OCI-LY1 (cell line): ENCODE measurements around the gene SPACA7.

Experiments used
- CTCF ChIP-seq: fragments of 200-600 bp; sonication (generic), shearing (Covaris generic); IDR thresholded peaks from 2 replicates; pipeline ENCODE4 v1.5.1; 2017; ENCODE audit warnings: mild to moderate bottlenecking, antibody characterized with exemption, low read length, moderate library complexity, mixed read lengths
- EZH2 ChIP-seq: fragments of 200-600 bp; sonication (generic), shearing (Covaris generic); IDR thresholded peaks from 2 replicates; pipeline ENCODE4 v1.8.0; 2017; ENCODE audit warnings: borderline replicate concordance, mixed run types, mild to moderate bottlenecking, antibody characterized with exemption, low read length, moderate library complexity, mixed read lengths

GRCh38 chr13:112416647-112417046 is 40.5 kb downstream of the SPACA7 start:
- TF ChIP-seq CTCF (no peak), EZH2 (no peak)
